GM18520 (cell line): ENCODE results near the gene ZNF322.
A peak's percentile ranks its signal among the peaks of the same experiment; 100 is the strongest.
"Not testable (repeated sequence)": the region's sequence is repeated elsewhere in the genome, so short reads cannot be mapped to it uniquely, and the experiment has no call there.

Source experiments
- ATAC-seq: cut with Tn5 transposase; IDR thresholded peaks from one replicate; pipeline ENCODE4 v1.9.1; 2021; ENCODE audit not compliant: unreplicated experiment

ZNF322 gene

GRCh38 chr6:26659042-26659999 is at the start of gene ZNF322:
TSS of gene ZNF322 (minus strand) at chr6:26659746. CDS start at chr6:26638553, 21,193 bp downstream.
- ATAC-seq = peak; percentile 97

- ATAC-seq = not testable (repeated sequence)
Observed at GRCh38 chr6:26705780-26706179, 46.2 kb upstream of the ZNF322 start.

- not testable (repeated sequence) for ATAC-seq
Observed at GRCh38 chr6:26705352-26705751, 45.8 kb upstream of the ZNF322 start.

GRCh38 chr6:26701023-26701747 is 41.6 kb upstream of the ZNF322 start:
- not testable (repeated sequence) for ATAC-seq

- ATAC-seq = not testable (repeated sequence)
Observed at GRCh38 chr6:26697496-26697895, 38.0 kb upstream of the ZNF322 start.

GRCh38 chr6:26689324-26689947 is 29.9 kb upstream of the ZNF322 start:
- ATAC-seq = not testable (repeated sequence)

- not testable (repeated sequence) for ATAC-seq
Observed at GRCh38 chr6:26682435-26683042, 23.0 kb upstream of the ZNF322 start.

GRCh38 chr6:26673287-26673686 is 13.7 kb upstream of the ZNF322 start:
- not testable (repeated sequence) for ATAC-seq

GRCh38 chr6:26670558-26670957 is 11.0 kb upstream of the ZNF322 start:
- not testable (repeated sequence) for ATAC-seq

GRCh38 chr6:26670003-26670402 is 10.5 kb upstream of the ZNF322 start:
- not testable (repeated sequence) for ATAC-seq

GRCh38 chr6:26660000-26660361 is 435 bp upstream of the ZNF322 start:
- no peak for ATAC-seq

- ATAC-seq = no peak
Observed at GRCh38 chr6:26657256-26657655, 2.3 kb downstream of the ZNF322 start.

GRCh38 chr6:26653007-26653406 is 6.5 kb downstream of the ZNF322 start:
- ATAC-seq = no peak

GRCh38 chr6:26651133-26651781 is 8.3 kb downstream of the ZNF322 start:
- no peak for ATAC-seq

- no peak for ATAC-seq
Observed at GRCh38 chr6:26646074-26646473, 13.5 kb downstream of the ZNF322 start.

GRCh38 chr6:26640806-26641205 is 18.7 kb downstream of the ZNF322 start:
- no peak for ATAC-seq

- ATAC-seq = no peak
Observed at GRCh38 chr6:26629359-26629758, 30.2 kb downstream of the ZNF322 start.

GRCh38 chr6:26627843-26628242 is 31.7 kb downstream of the ZNF322 start:
- ATAC-seq = no peak

- ATAC-seq = no peak
Observed at GRCh38 chr6:26624557-26624956, 35.0 kb downstream of the ZNF322 start.

- ATAC-seq = no peak
Observed at GRCh38 chr6:26623339-26623859, 36.1 kb downstream of the ZNF322 start.
